Neural cell (in vitro differentiated cells): ENCODE data around the gene OR51E2. TPM values are rescaled to one million over a fixed set of nuclear protein-coding genes. Genes with fewer than 3 reads are reported as not detected.

ENCODE experiments used
- H2AFZ ChIP-seq: fragments of 200-600, 300-800 bp; sonication (generic), shearing (Covaris generic); 2 replicates; pipeline ENCODE4 v1.6.0; 2014; ENCODE audit warnings: low read depth, mild to moderate bottlenecking, antibody characterized with exemption, low read length, moderate library complexity
- H3F3A ChIP-seq: fragments of 200-600 bp; shearing (Covaris generic); 2 replicates; pipeline ENCODE4 v1.6.1; 2016; ENCODE audit warnings: mild to moderate bottlenecking, moderate library complexity, mixed read lengths, antibody characterized with exemption, low read length; ENCODE audit not compliant: insufficient read depth, poor library complexity, severe bottlenecking
- H3K27ac ChIP-seq: fragments of 200-600, 300-800 bp; sonication (generic), shearing (Covaris generic); 2 replicates; pipeline ENCODE4 v1.5.1; 2014; ENCODE audit warnings: mild to moderate bottlenecking, low read length, moderate library complexity
- H3K27me3 ChIP-seq: fragments of 300-800, 200-600 bp; sonication (generic), shearing (Covaris generic); 2 replicates; pipeline ENCODE4 v1.6.0; 2014; ENCODE audit warnings: mild to moderate bottlenecking, low read depth, low read length, moderate library complexity; ENCODE audit not compliant: insufficient read depth
- H3K36me3 ChIP-seq: fragments of 300-800, 200-600 bp; sonication (generic), shearing (Covaris generic); 2 replicates; pipeline ENCODE4 v1.5.1; 2014; ENCODE audit warnings: mild to moderate bottlenecking, antibody characterized with exemption, low read length, moderate library complexity; ENCODE audit not compliant: insufficient read depth
- H3K4me2 ChIP-seq: fragments of 300-800, 200-600 bp; sonication (generic), shearing (Covaris generic); 2 replicates; pipeline ENCODE4 v1.6.0; 2014; ENCODE audit warnings: mild to moderate bottlenecking, low read length
- H3K4me3 ChIP-seq: fragments of 300-800, 200-600 bp; sonication (generic), shearing (Covaris generic); 2 replicates; pipeline ENCODE4 v1.5.1; 2014; ENCODE audit warnings: mild to moderate bottlenecking, low read length, moderate library complexity
- H3K79me2 ChIP-seq: fragments of 200-600 bp; shearing (Covaris generic); replicated peaks from 2 replicates; pipeline ENCODE4 v1.6.0; 2014; ENCODE audit warnings: mild to moderate bottlenecking, low read length, moderate library complexity; ENCODE audit not compliant: insufficient read depth
- H3K9ac ChIP-seq: fragments of 300-800, 200-600 bp; sonication (generic), shearing (Covaris generic); 2 replicates; pipeline ENCODE4 v1.6.1; 2016; ENCODE audit warnings: mild to moderate bottlenecking, low read length, mixed read lengths
- H3K9me2 ChIP-seq: fragments of 200-600 bp; shearing (Covaris generic); 2 replicates; pipeline ENCODE4 v1.6.1; 2016; ENCODE audit warnings: mild to moderate bottlenecking, low read length, mixed read lengths; ENCODE audit not compliant: insufficient read depth
- H3K9me3 ChIP-seq: fragments of 200-600, 300-800 bp; sonication (generic), shearing (Covaris generic); 2 replicates; pipeline ENCODE4 v1.6.1; 2016; ENCODE audit warnings: mild to moderate bottlenecking, mixed run types, low read length, moderate library complexity, mixed read lengths
- H4K20me1 ChIP-seq: fragments of 200-600 bp; shearing (Covaris generic); 2 replicates; pipeline ENCODE4 v1.6.1; 2016; ENCODE audit warnings: mild to moderate bottlenecking, mixed run types; ENCODE audit not compliant: insufficient read depth
- CTCF ChIP-seq: fragments of 450-650 bp; IDR thresholded peaks from 2 replicates; pipeline ENCODE4 v1.5.1; 2014; ENCODE audit warnings: antibody characterized with exemption, mild to moderate bottlenecking, moderate library complexity; ENCODE audit not compliant: poor library complexity, severe bottlenecking
- EP300 ChIP-seq: fragments of 450-650 bp; conservative IDR thresholded peaks from 2 replicates; pipeline ENCODE4 v1.6.1; 2014; ENCODE audit warnings: antibody characterized with exemption, mild to moderate bottlenecking, moderate library complexity; ENCODE audit not compliant: poor library complexity, severe bottlenecking
- EZH2 ChIP-seq: fragments of 200-600, 300-800 bp; shearing (Covaris generic), sonication (generic); IDR thresholded peaks from 2 replicates; pipeline ENCODE4 v1.6.1; 2014; ENCODE audit warnings: antibody characterized with exemption, low read length, borderline replicate concordance, mild to moderate bottlenecking; ENCODE audit not compliant: insufficient read depth, poor library complexity, severe bottlenecking
- MXI1 ChIP-seq: fragments of 450-650 bp; conservative IDR thresholded peaks from 2 replicates; pipeline ENCODE4 v1.6.1; 2014; ENCODE audit warnings: antibody characterized with exemption, mild to moderate bottlenecking; ENCODE audit not compliant: poor library complexity, severe bottlenecking
- POLR2AphosphoS5 ChIP-seq: IDR thresholded peaks from 2 replicates; pipeline ENCODE4 v1.6.1; 2012
- RAD21 ChIP-seq: fragments of 450-650 bp; conservative IDR thresholded peaks from 2 replicates; pipeline ENCODE4 v1.6.1; 2014; ENCODE audit warnings: antibody characterized with exemption, mild to moderate bottlenecking, moderate library complexity
- REST ChIP-seq: IDR thresholded peaks from 2 replicates; pipeline ENCODE4 v1.6.1; 2012; ENCODE audit warnings: borderline replicate concordance
- SMC3 ChIP-seq: fragments of 450-650 bp; conservative IDR thresholded peaks from 2 replicates; pipeline ENCODE4 v1.6.1; 2014; ENCODE audit warnings: antibody characterized with exemption, mild to moderate bottlenecking, moderate library complexity; ENCODE audit not compliant: poor library complexity
- TAF1 ChIP-seq: IDR thresholded peaks from 2 replicates; pipeline ENCODE4 v1.6.1; 2012; ENCODE audit warnings: low read depth
- polyA plus RNA-seq: library from polyadenylated mRNA; depleted of rRNA; stranded (reverse); fragments of >200 nt; gene quantifications from 2 replicates; pipeline ENCODE4 v1.2.3, GENCODE V29; 2014

OR51E2 gene
- polyA plus RNA-seq, 1 donor from 2014 or later: not detected

- no peaks in the 10 kb centered on the region for H3K79me2 ChIP-seq
- no peak overlapping the region for H2AFZ ChIP-seq
These were observed 16.6 kb upstream of the OR51E2 start for GRCh38 chr11:4714300-4714699.

GRCh38 chr11:4713241-4713640 lies 15.6 kb upstream of the OR51E2 start:
- H3K27me3 ChIP-seq: no peaks in the 10 kb centered on the region
- no peaks in the 10 kb centered on the region for H3K79me2 ChIP-seq
- H3K4me3 ChIP-seq: no peak overlapping the region
- H3K36me3 ChIP-seq: no peaks in the 10 kb centered on the region
- H3F3A ChIP-seq: no peaks in the 10 kb centered on the region
- no peaks in the 10 kb centered on the region for H3K9me3 ChIP-seq
- H3K4me2 ChIP-seq: no peak overlapping the region
- H3K9ac ChIP-seq: no peak overlapping the region
- no peaks in the 10 kb centered on the region for H4K20me1 ChIP-seq
- H2AFZ ChIP-seq: no peak overlapping the region
- no peaks in the 10 kb centered on the region for H3K9me2 ChIP-seq
- TF ChIP-seq EZH2: no peak
- TF ChIP-seq POLR2AphosphoS5: no peak
- TF ChIP-seq SMC3: no peak
- TF ChIP-seq EP300: no peak
- TF ChIP-seq REST: no peak
- TF ChIP-seq TAF1: no peak
- no peak for TF ChIP-seq RAD21
- TF ChIP-seq MXI1: no peak
- no peak for TF ChIP-seq CTCF
- H3K27ac ChIP-seq: no peak overlapping the region

More at GRCh38 chr11:4714300-4714699, 16.6 kb upstream of the OR51E2 start:
- no peaks in the 10 kb centered on the region for H3K9me2 ChIP-seq
- no peak overlapping the region for H3K4me2 ChIP-seq
- H3K9ac ChIP-seq: no peak overlapping the region
- TF ChIP-seq MXI1 (no peak), EP300 (no peak)
- H3K27me3 ChIP-seq: no peaks in the 10 kb centered on the region
- no peaks in the 10 kb centered on the region for H4K20me1 ChIP-seq
- no peaks in the 10 kb centered on the region for H3F3A ChIP-seq
- no peaks in the 10 kb centered on the region for H3K36me3 ChIP-seq
- no peak overlapping the region for H3K4me3 ChIP-seq
- no peaks in the 10 kb centered on the region for H3K9me3 ChIP-seq
- no peak overlapping the region for H3K27ac ChIP-seq

DNA sequence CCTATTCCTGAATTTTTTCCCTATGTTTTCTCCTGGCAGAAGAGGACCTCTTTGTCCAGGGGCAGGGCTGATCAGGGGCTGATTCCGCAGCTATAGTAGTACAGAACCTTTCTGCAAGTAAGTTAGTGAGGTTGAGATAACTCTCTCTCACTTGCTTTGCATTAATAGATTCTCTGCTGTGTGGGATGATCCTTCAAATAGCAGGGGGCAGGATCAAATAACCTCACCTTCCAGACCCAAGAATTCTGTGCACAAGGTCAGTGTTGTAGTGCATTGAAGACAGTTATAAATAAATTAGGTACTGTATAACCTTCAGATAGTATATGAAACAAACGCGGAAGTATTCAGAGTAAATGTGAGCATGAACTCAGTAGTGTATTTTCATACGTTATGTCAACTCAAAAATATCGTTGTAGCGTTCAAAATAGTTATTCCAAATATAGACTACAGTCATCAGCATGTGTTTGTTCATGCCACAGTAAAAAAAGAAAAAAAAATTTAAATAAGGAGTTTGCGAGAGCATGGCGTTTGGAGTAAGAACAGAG lies 7.2 kb upstream of the OR51E2 start:
- Histone ChIP-seq H4K20me1 (no peaks in the 10 kb centered on the region), H3K79me2 (no peaks in the 10 kb centered on the region), H3K9ac (no peak overlapping the region), H3K36me3 (no peaks in the 10 kb centered on the region), H3K4me3 (no peak overlapping the region), H3K9me2 (no peaks in the 10 kb centered on the region), H3K9me3 (no peaks in the 10 kb centered on the region), H2AFZ (no peak overlapping the region), H3K27ac (no peak overlapping the region), H3K4me2 (no peak overlapping the region), H3F3A (no peaks in the 10 kb centered on the region), H3K27me3 (no peaks in the 10 kb centered on the region)
- TF ChIP-seq RAD21 (no peak), EP300 (no peak), TAF1 (no peak), MXI1 (no peak), POLR2AphosphoS5 (no peak), EZH2 (no peak), REST (no peak), SMC3 (no peak), CTCF (no peak)
